GM19455 (cell line): ENCODE results near the gene FGD6.
"Not testable (repeated sequence)": the region's sequence is repeated elsewhere in the genome, so short reads cannot be mapped to it uniquely, and the experiment has no call there.

Experiments used
- ATAC-seq: cut with Tn5 transposase; IDR thresholded peaks from one replicate; pipeline ENCODE4 v1.9.1; 2021; ENCODE audit not compliant: unreplicated experiment

FGD6 gene

GRCh38 chr12:95205685-95206084 is 11.6 kb downstream of the FGD6 start:
- no peak for ATAC-seq

GRCh38 chr12:95205016-95205624 is 12.1 kb downstream of the FGD6 start:
- ATAC-seq = no peak

GRCh38 chr12:95204141-95204866 is 13.0 kb downstream of the FGD6 start:
- no peak for ATAC-seq

- no peak for ATAC-seq
Observed at GRCh38 chr12:95203487-95204030, 13.7 kb downstream of the FGD6 start.

- ATAC-seq = no peak
Observed at GRCh38 chr12:95202691-95203486, 14.4 kb downstream of the FGD6 start.

GRCh38 chr12:95201056-95201670 is 16.1 kb downstream of the FGD6 start:
- ATAC-seq = no peak

GRCh38 chr12:95200128-95200894 is 17.0 kb downstream of the FGD6 start:
- ATAC-seq = no peak

GRCh38 chr12:95198914-95199313 is 18.4 kb downstream of the FGD6 start:
- ATAC-seq = peak; percentile 53

- no peak for ATAC-seq
Observed at GRCh38 chr12:95197636-95198035, 19.6 kb downstream of the FGD6 start.

GRCh38 chr12:95196875-95197569 is 20.2 kb downstream of the FGD6 start:
- ATAC-seq = not testable (repeated sequence)

GRCh38 chr12:95195122-95195521 is 22.1 kb downstream of the FGD6 start:
- ATAC-seq = no peak

GRCh38 chr12:95193139-95193538 is 24.1 kb downstream of the FGD6 start:
- ATAC-seq = no peak

GRCh38 chr12:95192271-95192670 is 25.0 kb downstream of the FGD6 start:
- no peak for ATAC-seq

- no peak for ATAC-seq
Observed at GRCh38 chr12:95191060-95191696, 26.1 kb downstream of the FGD6 start.

GRCh38 chr12:95187865-95188415 is 29.3 kb downstream of the FGD6 start:
- ATAC-seq = no peak

- no peak for ATAC-seq
Observed at GRCh38 chr12:95185854-95186253, 31.4 kb downstream of the FGD6 start.

GRCh38 chr12:95185072-95185471 is 32.2 kb downstream of the FGD6 start:
- ATAC-seq = no peak

GRCh38 chr12:95184121-95184520 is 33.1 kb downstream of the FGD6 start:
- ATAC-seq = no peak

GRCh38 chr12:95182868-95183415 is 34.3 kb downstream of the FGD6 start:
- peak; percentile 52 for ATAC-seq
